Stimulated activated CD4-positive, alpha-beta T cell treated with anti-CD3 and anti-CD28 coated beads, Interleukin-12 subunit alpha, Interleukin-12 subunit beta, amount 100 ng/mL, for 4 hours (primary cell): ENCODE measurements around the gene PIK3AP1.
A peak's percentile ranks its signal among the peaks of the same experiment; 100 is the strongest.

Experiments used
- DNase-seq: peaks from one replicate; pipeline ENCODE4 v3.0.0-alpha.2; 2020

The PIK3AP1 gene

GRCh38 chr10:96671211-96671890, 49.0 kb downstream of the PIK3AP1 start:
- DNase-seq = no peak

GRCh38 chr10:96670786-96671185, 49.5 kb downstream of the PIK3AP1 start:
- DNase-seq = no peak

GRCh38 chr10:96667401-96667800, 52.9 kb downstream of the PIK3AP1 start:
- no peak for DNase-seq

- DNase-seq = no peak
Observed at GRCh38 chr10:96666741-96667140, 53.6 kb downstream of the PIK3AP1 start.

GRCh38 chr10:96665306-96665705, 55.0 kb downstream of the PIK3AP1 start:
- no peak for DNase-seq

GRCh38 chr10:96664563-96664962, 55.8 kb downstream of the PIK3AP1 start:
- DNase-seq = no peak

GRCh38 chr10:96663797-96664196, 56.5 kb downstream of the PIK3AP1 start:
- DNase-seq = no peak

- DNase-seq = no peak
Observed at GRCh38 chr10:96661632-96662031, 58.7 kb downstream of the PIK3AP1 start.

- DNase-seq = no peak
Observed at GRCh38 chr10:96660297-96660696, 60.0 kb downstream of the PIK3AP1 start.

- no peak for DNase-seq
Observed at GRCh38 chr10:96658844-96659243, 61.5 kb downstream of the PIK3AP1 start.

GRCh38 chr10:96657385-96657784, 62.9 kb downstream of the PIK3AP1 start:
- no peak for DNase-seq

- no peak for DNase-seq
Observed at GRCh38 chr10:96656839-96657238, 63.5 kb downstream of the PIK3AP1 start.

GRCh38 chr10:96656198-96656577, 64.1 kb downstream of the PIK3AP1 start:
- DNase-seq = no peak

- DNase-seq = no peak
Observed at GRCh38 chr10:96655461-96656197, 64.7 kb downstream of the PIK3AP1 start.

GRCh38 chr10:96651998-96652431, 68.3 kb downstream of the PIK3AP1 start:
- no peak for DNase-seq

GRCh38 chr10:96650958-96651357, 69.4 kb downstream of the PIK3AP1 start:
- no peak for DNase-seq

- DNase-seq = no peak
Observed at GRCh38 chr10:96648297-96648696, 72.0 kb downstream of the PIK3AP1 start.

GRCh38 chr10:96647466-96647865, 72.8 kb downstream of the PIK3AP1 start:
- no peak for DNase-seq

GRCh38 chr10:96646751-96647166, 73.6 kb downstream of the PIK3AP1 start:
- DNase-seq = no peak

GRCh38 chr10:96646301-96646700, 74.0 kb downstream of the PIK3AP1 start:
- DNase-seq = no peak

GRCh38 chr10:96645191-96645721, 75.1 kb downstream of the PIK3AP1 start:
- no peak for DNase-seq

- no peak for DNase-seq
Observed at GRCh38 chr10:96643920-96644319, 76.4 kb downstream of the PIK3AP1 start.

- DNase-seq = peak; percentile 40
Observed at GRCh38 chr10:96642973-96643372, 77.3 kb downstream of the PIK3AP1 start.

GRCh38 chr10:96642530-96642929, 77.8 kb downstream of the PIK3AP1 start:
- no peak for DNase-seq
